Amygdala (tissue), 56 donors: ENCODE results near the gene SYNGR2.
A peak's percentile ranks its signal among the peaks of the same experiment; 100 is the strongest.
"Not testable (repeated sequence)": the region's sequence is repeated elsewhere in the genome, so short reads cannot be mapped to it uniquely, and the experiment has no call there.

Experiments
- DNase-seq, 56 donors: peaks; one replicate each; lab custom pipeline; 2025; lab: John Stamatoyannopoulos, UW

SYNGR2 gene

GRCh38 chr17:78168903-78169793 lies 767 bp downstream of the SYNGR2 start:
- DNase-seq, result peak in 39 of 56 donors; percentile 7 to 74 (median 39)

DNA sequence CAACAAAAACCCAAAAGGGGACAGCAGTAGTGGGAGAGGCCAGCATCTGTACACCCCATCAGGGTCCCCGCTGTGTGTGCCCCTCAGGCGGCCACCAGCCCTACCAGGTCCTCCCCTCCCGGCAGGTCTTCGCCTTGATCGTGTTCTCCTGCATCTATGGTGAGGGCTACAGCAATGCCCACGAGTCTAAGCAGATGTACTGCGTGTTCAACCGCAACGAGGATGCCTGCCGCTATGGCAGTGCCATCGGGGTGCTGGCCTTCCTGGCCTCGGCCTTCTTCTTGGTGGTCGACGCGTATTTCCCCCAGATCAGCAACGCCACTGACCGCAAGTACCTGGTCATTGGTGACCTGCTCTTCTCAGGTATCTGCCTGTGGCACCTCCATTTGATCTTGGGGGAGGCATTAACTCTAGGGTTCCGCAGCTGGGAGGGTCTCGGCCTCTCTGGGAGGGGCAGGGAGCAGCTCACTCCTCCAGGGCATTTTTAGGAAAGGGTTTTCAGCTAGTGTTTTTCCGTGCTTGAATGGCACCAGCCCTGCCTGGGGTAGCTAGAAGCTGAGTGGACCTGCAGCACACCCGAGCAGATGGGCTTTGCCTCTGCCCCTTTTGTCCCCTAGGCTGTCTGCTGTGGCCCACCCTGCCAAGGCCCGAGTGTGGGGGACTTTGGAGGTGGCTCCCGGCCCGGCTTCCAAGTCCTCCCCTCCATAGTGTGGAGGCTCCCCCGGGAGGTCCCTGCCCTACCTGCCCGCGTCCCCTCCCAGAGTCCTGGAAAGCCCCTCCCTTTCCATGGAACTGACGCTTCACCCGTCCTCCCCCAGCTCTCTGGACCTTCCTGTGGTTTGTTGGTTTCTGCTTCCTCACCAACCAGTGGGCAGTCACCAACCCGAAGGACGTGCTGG lies 2.6 kb downstream of the SYNGR2 start:
- no peak for DNase-seq

DNA sequence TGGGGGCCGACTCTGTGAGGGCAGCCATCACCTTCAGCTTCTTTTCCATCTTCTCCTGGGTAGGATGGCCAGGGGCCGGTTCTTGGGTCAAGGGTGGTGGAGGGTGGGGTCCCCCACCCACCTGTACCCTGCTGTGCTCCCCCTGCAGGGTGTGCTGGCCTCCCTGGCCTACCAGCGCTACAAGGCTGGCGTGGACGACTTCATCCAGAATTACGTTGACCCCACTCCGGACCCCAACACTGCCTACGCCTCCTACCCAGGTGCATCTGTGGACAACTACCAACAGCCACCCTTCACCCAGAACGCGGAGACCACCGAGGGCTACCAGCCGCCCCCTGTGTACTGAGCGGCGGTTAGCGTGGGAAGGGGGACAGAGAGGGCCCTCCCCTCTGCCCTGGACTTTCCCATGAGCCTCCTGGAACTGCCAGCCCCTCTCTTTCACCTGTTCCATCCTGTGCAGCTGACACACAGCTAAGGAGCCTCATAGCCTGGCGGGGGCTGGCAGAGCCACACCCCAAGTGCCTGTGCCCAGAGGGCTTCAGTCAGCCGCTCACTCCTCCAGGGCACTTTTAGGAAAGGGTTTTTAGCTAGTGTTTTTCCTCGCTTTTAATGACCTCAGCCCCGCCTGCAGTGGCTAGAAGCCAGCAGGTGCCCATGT lies 3.3 kb downstream of the SYNGR2 start:
- DNase-seq, result not testable (repeated sequence)

GRCh38 chr17:78172249-78173051 lies 4.1 kb downstream of the SYNGR2 start:
- DNase-seq, result peak in 4 of 56 donors; percentile 20 to 37 (median 28)

GRCh38 chr17:78173097-78173715 lies 4.8 kb downstream of the SYNGR2 start:
- DNase-seq, result no peak

- DNase-seq, result peak in 53 of 56 donors; percentile 52 to 93 (median 82)
Observed at GRCh38 chr17:78174346-78174869, 6.0 kb downstream of the SYNGR2 start.

GRCh38 chr17:78174870-78175642 lies 6.7 kb downstream of the SYNGR2 start:
- DNase-seq, result peak in 2 of 56 donors; percentile 42 to 60

- DNase-seq, result no peak
Observed at GRCh38 chr17:78175643-78175981, 7.2 kb downstream of the SYNGR2 start.

GRCh38 chr17:78176548-78177025 lies 8.2 kb downstream of the SYNGR2 start:
- DNase-seq, result peak in 40 of 56 donors; percentile 6 to 76 (median 32)

GRCh38 chr17:78179372-78179771 lies 11.0 kb downstream of the SYNGR2 start:
- no peak for DNase-seq

DNA sequence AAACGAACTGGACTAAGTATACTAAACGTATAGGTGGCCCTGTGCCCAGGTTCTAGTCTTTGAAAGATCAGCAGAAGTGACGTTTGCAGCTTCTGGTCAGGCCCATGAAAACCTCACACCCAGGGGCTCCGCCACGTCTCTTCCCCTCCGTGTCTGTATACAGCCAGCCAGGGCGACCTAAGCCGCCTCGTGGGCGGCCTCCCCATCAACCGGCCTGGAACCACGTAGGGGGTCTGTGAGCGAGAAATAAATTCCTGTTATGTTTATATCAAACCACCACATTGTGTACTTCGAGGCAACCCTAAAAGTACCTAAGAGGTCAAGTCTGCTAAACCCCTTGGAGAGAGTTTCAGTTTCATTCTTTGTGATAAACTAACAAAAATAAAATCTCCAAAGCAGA lies 11.7 kb downstream of the SYNGR2 start:
- DNase-seq, result no peak

DNA sequence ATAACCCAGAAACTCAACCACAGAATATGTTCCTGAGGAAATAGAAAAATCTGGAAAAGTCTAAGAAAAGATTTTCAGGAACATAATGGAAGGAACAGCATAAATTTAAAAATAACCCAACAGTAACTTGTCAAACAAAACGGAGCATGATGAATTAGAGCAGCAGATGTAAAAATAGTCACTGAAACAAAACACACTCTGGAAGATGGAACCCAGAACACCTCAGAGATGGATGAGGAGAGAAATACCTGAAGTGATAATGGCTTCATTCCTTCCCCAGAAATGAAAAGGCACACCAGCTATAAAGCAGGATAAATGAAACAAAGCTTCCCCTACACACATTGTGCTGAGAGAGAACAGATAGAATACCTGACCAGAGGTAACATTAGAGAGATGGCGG lies 12.1 kb downstream of the SYNGR2 start:
- no peak for DNase-seq

GRCh38 chr17:78182504-78182903 lies 14.1 kb downstream of the SYNGR2 start:
- DNase-seq, result no peak

GRCh38 chr17:78183916-78184315 lies 15.5 kb downstream of the SYNGR2 start:
- DNase-seq, result no peak

DNA sequence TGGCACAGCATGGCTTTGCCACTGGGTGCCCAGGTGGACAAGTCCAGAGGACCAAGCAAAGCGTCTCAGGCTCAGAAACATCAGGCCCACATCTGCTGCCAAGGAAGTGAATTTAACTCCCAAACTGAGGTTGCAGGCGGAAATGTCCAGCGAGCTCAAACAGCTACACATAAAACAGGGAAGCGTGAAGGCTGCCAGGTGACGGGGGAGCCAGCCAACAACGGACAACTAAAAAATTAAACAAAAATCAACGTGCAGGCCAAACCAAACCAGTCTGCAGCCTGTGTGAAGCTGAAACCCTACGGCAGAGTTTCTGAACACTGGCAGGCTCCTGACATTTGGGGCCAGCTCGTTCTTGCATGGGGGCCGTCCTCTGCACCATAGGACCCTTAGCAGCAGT lies 16.0 kb downstream of the SYNGR2 start:
- no peak for DNase-seq

GRCh38 chr17:78184868-78185267 lies 16.5 kb downstream of the SYNGR2 start:
- DNase-seq, result no peak

GRCh38 chr17:78185981-78186691 lies 17.8 kb downstream of the SYNGR2 start:
- no peak for DNase-seq
